DND-41 (cell line): ENCODE results near the gene LRRC74B.

Experiments
- CTCF ChIP-seq: IDR thresholded peaks from 2 replicates; pipeline ENCODE4 v1.5.1; 2012; ENCODE audit warnings: borderline replicate concordance, low read length, moderate library complexity, mild to moderate bottlenecking; ENCODE audit not compliant: poor library complexity, severe bottlenecking; ENCODE audit errors: extremely low read depth
- EZH2 ChIP-seq: IDR thresholded peaks from 3 replicates; pipeline ENCODE4 v1.6.1; 2012; ENCODE audit warnings: borderline replicate concordance, low read depth, mild to moderate bottlenecking, moderate library complexity, low read length, inconsistent platforms; ENCODE audit not compliant: severe bottlenecking

- TF ChIP-seq CTCF (no peak), EZH2 (no peak)
Measured at GRCh38 chr22:20996598-20997535, 48.9 kb upstream of the LRRC74B start.
